HG02588 (cell line): Measurements from ENCODE around the gene TPR.

ENCODE experiments used
- ATAC-seq: cut with Tn5 transposase; IDR thresholded peaks from one replicate; pipeline ENCODE4 v1.9.1; 2021; ENCODE audit warnings: mild to moderate bottlenecking, moderate library complexity; ENCODE audit not compliant: unreplicated experiment

Gene TPR

GRCh38 chr1:186291271-186291670 lies 83.8 kb downstream of the TPR start:
- ATAC-seq: no peak

DNA sequence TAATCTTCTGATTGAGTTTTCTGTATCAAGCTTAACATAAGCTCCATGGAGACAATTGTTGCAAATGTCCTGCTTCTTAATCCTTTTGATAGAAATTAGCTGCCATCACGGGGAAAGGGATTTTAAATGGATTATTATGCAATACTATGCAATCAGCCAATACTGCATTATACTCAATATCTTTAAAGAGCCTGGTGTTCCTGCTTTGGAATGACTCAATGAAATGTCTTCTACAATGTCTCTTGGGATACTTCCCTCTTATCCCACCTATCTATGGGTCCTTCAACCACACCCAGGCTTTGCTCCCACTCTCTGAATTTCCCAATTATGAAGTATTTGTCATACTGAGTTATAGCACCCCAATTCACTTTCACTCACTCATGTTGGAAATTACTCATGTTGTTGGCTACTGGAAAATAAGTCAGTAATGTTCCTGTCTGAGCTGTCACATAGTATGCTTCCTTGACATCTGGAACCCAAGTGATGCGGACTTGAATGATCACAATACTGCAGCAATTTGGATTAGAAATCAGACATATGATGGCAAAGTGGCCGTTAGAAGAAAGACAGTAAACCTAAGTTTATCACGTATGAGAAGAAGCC lies 85.0 kb downstream of the TPR start:
- ATAC-seq: no peak

GRCh38 chr1:186286615-186287315 lies 88.3 kb downstream of the TPR start:
- no peak for ATAC-seq

DNA sequence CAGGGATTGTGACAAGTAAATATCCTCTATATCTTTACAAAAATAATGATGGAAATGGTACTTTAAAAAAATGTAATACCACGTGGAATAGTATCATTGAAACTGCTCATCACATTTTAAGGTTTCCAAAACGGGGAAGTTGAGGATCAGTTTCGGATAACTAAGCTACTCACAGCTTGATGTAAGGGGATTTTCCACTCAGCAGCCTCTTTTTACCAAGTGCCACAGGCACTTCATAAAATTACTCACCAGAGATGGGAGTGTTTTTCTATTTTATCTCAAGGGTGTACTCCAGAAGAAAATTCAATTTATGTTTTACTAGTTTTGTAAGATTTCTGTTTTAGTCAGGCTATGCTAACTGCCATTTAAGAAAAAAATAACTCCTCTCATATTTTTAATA lies 91.7 kb downstream of the TPR start:
- ATAC-seq: peak; percentile 69

DNA sequence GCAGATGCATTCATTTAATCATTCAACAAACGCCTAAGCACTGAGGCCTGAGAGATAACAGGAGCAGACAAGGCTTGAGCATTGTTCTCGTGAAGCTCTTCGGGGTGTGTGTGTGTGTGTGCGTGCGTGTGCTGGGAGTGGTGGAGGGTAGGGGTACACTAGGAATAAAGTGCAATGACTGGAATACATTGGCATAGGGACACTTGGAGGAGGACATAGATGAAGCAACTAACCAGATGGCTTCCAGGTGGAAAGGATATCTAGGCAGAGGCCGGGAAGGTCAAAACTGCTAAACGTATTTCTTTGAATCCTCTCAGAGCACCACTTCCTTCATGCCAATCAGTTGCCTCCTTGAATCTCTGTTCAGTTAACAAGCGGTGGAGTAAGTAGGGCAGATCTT lies 92.6 kb downstream of the TPR start:
- no peak for ATAC-seq

DNA sequence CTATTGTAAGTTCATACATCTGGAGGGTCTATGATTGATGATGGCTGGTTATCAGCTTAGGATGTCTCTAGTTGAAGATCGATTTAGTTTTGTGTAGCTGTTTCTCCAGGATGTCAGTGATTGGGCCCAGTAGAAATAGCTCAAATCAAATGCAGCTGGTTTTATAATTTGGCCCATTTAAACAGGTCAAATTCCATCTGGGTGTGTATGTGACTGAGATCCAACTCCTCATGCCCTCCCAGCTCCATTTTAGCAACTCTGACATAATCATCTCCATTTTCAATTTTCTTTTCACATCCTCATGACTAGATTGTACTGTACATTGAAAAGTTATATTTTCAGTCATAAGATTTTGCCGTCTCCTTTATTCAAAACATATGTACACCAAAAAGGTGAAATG lies 99.2 kb downstream of the TPR start:
- ATAC-seq: no peak

- ATAC-seq: no peak
These were observed 102.6 kb downstream of the TPR start for GRCh38 chr1:186272486-186272885.

DNA sequence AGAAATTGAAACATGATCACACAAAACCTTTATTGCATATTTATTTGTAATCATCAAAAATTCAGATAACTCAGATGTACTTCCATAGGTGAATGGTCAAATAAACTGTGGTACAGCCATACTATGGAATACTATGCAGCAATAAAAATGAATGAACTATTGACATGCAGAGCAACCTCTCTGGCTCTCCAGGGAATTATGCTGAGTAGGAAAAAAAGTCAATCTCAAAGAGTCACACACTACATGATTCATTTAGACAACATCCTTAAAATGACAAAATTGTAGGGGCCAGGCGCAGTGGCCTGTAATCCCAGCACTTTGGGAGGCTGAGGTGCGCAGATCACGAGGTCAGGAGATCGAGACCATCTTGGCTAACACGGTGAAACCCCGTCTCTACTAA lies 104.0 kb downstream of the TPR start:
- no peak for ATAC-seq
